HEK293T (cell line): Measurements from ENCODE around the gene DNMT1.

ENCODE experiments used
- ELF4 ChIP-seq: fragments of 450-650 bp; IDR thresholded peaks from 2 replicates; pipeline ENCODE4 v1.6.1; 2017; ENCODE audit warnings: antibody characterized with exemption
- SP1 ChIP-seq: fragments of 450-650 bp; IDR thresholded peaks from 2 replicates; pipeline ENCODE4 v1.6.1; 2017
- SUZ12 ChIP-seq: fragments of 450-650 bp; IDR thresholded peaks from 2 replicates; pipeline ENCODE4 v1.6.1; 2016; ENCODE audit warnings: mild to moderate bottlenecking

DNA sequence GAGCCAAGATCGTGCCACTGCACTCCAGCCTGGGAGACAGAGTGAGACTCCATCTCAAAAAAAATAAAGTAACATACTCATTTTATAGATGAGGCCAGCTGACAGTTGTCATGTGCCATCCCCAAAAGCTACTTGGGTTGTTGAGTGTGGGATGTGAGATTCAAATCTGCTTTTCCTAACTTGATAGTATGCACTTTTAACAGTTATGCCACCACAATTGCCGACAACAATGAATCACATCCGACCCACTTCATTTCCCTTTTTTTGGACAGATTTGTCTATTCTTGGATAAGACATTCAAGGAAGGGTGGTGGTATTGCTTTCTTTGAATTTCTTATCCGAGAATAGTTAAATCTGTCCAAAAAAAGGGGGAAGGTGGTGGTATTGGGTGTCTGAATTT is 16.3 kb upstream of the DNMT1 start:
- TF ChIP-seq SP1 (no peak), ELF4 (no peak), SUZ12 (no peak)
